GM18508 (cell line): Measurements from ENCODE around the gene ARHGEF6.

Experiments used
- ATAC-seq: cut with Tn5 transposase; IDR thresholded peaks from one replicate; pipeline ENCODE4 v1.9.1; 2021; ENCODE audit warnings: moderate number of reproducible peaks; ENCODE audit not compliant: insufficient read depth, unreplicated experiment

Gene ARHGEF6

DNA sequence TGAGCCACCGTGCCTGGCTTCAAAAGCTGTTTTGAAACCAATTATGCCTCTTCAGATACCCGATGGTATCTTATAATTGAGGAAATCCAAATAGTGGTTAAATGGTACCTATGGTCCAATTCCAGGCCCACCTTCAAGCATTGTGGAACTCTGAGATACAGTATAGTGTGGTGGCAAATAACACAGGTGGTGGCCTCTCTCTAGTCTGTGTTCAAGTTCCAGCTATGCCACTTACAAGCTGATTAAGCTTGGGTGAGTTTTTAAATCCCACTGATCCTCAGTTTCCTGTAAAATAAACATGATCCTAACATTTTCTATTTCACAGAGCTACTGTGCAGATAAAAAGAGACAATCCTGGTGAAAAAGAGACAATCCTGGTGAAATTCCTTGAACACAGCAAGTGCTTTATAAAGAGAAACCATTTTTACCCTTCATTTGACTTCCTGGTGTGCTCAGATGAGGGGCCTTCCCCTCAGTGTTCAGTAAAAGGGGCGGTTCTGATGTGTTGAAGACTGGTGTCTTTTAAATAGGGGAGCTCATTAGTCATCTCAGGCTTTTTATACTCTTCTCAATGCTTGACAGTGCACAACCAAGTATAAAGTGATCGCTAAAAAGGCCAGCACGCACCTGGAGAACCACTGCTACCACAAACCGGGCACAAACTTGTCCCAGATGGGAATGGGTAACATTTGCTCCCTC, 163.6 kb downstream of the ARHGEF6 start:
- ATAC-seq = peak; percentile 85
